GM21528 (cell line): ENCODE results near the gene PCDHB10.
"Not testable (repeated sequence)": the region's sequence is repeated elsewhere in the genome, so short reads cannot be mapped to it uniquely, and the experiment has no call there.

Source experiments
- ATAC-seq: cut with Tn5 transposase; IDR thresholded peaks from one replicate; pipeline ENCODE4 v1.9.1; 2021; ENCODE audit warnings: mild to moderate bottlenecking, moderate library complexity; ENCODE audit not compliant: unreplicated experiment, low FRiP score

The PCDHB10 gene

GRCh38 chr5:141235922-141236321, 43.8 kb downstream of the PCDHB10 start:
- ATAC-seq, result not testable (repeated sequence)

DNA sequence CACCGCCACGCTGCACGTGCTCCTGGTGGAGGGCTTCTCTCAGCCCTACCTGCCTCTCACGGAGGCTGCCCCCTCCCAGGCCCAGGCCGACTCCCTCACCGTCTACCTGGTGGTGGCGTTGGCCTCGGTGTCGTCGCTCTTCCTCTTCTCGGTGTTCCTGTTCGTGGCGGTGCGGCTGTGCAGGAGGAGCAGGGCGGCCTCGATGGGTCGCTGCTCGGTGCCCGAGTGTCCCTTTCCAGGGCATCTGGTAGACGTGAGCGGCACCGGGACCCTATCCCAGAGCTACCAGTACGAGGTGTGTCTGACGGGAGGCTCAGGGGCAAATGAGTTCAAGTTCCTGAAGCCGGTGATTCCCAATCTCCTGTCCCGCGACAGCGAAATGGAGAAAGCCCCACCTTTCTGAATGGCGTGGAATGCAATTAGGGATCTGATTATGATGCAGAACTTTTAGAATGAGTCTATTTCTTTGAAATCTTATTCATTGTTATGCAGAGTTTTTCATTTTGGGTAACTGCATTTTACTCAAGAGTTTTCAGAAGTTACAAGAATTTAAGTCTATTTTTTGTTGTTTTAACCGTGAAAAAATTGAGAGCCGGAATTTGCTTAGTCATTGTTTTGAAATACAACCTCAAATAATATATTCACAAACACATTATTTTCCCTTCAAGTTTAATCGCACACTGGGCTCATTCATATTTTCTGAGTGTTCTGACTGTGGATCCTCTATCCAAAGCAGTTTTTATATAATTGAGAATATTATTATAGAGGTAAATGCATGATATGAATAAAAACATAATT, 44.6 kb downstream of the PCDHB10 start:
- ATAC-seq, result no peak

DNA sequence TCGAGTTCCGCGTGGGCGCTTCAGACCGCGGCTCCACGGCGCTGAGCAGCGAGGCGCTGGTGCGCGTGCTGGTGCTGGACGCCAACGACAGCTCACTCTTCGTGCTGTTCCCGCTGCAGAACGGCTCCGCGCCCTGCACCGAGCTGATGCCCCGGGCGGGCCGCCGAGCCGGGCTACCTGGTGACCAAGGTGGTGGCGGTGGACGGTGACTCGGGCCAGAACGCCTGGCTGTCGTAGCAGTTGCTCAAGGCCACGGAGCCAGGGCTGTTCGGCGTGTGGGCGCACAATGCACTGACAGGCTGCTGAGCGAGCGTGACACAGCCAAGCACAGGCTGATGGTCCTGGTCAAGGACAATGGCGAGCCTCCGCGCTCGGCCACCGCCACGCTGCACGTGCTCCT, 49.3 kb downstream of the PCDHB10 start:
- no peak for ATAC-seq
